Mammary epithelial cell (primary cell): ENCODE results near the gene CSRP3.

Experiments
- EZH2 ChIP-seq: IDR thresholded peaks from 2 replicates; pipeline ENCODE4 v1.6.1; 2012; ENCODE audit warnings: low read length, inconsistent platforms, borderline replicate concordance
- TF ChIP-seq, protein P1 (sequence below), 2 donors: IDR thresholded peaks in 1 of 2; conservative IDR thresholded peaks in 1 of 2; 2 replicates each; pipeline ENCODE4 v1.5.1; 2011 to 2012; ENCODE audit warnings: inconsistent platforms in 2 of 2, low read length in 2 of 2, mild to moderate bottlenecking in 2 of 2, control low read depth in 1 of 2, low read depth in 1 of 2; ENCODE audit not compliant: insufficient read depth in 1 of 2; ENCODE audit errors: extremely low read depth in 1 of 2

DNA sequence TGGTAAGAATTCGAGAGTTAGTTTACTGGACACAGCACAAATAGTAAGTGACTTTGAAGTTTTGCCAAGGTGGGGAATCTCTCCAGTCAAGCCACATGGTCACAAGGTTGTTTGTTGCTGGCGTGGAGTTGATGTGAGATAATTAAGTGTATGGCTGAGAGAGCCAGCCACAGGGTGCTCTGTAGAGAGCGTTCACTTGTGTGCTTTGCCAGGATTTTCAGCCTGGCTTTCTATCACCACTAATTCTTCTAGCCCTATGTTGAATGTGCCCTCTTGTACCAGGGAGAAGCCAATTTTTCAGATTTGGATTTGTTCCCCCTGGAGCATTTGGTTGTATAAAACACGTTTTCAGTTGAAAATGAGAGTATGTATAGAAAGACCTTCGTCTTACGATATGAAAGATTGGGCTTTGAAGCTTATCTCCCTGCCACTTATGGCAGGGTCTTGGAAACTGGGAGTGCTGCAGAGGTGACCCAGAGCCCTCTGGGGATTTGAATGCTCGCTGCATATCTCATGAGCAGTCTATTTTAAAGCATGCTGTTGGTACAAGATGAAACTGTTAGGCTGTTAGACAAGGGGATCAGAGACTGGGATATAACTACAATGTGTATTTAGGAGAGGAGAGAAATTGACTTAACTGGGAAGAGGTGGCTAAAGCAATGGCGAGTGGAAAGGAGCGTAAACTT, 28.6 kb downstream of the CSRP3 start:
- TF ChIP-seq, protein P1, sequence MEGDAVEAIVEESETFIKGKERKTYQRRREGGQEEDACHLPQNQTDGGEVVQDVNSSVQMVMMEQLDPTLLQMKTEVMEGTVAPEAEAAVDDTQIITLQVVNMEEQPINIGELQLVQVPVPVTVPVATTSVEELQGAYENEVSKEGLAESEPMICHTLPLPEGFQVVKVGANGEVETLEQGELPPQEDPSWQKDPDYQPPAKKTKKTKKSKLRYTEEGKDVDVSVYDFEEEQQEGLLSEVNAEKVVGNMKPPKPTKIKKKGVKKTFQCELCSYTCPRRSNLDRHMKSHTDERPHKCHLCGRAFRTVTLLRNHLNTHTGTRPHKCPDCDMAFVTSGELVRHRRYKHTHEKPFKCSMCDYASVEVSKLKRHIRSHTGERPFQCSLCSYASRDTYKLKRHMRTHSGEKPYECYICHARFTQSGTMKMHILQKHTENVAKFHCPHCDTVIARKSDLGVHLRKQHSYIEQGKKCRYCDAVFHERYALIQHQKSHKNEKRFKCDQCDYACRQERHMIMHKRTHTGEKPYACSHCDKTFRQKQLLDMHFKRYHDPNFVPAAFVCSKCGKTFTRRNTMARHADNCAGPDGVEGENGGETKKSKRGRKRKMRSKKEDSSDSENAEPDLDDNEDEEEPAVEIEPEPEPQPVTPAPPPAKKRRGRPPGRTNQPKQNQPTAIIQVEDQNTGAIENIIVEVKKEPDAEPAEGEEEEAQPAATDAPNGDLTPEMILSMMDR (conservative IDR thresholded peaks at IDR 0.05 in 1 of 2, IDR thresholded peaks at IDR 0.05 in 1 of 2; ENCODE audit: extremely low read depth in 1 of 2, insufficient read depth in 1 of 2, low read depth in 1 of 2, low read length in 2 of 2) = no peak
- TF ChIP-seq EZH2 = no peak
